ENCODE data around the gene LHPP. TPM values are rescaled to one million over a fixed set of nuclear protein-coding genes. Genes with fewer than 3 reads are reported as not detected.
"Not testable (repeated sequence)": the region's sequence is repeated elsewhere in the genome, so short reads cannot be mapped to it uniquely, and the experiment has no call there.

The LHPP gene
- total RNA-seq, 1 donor from 2014 or later: 13.9 TPM

GRCh38 chr10:124605856-124606812, 144.5 kb downstream of the LHPP start:
- no peak for DNase-seq (ENCODE audit: low spot score)
- intact Hi-C loops (cut with DNase I): no loop called here

GRCh38 chr10:124606822-124607221, 145.2 kb downstream of the LHPP start:
- no peak for DNase-seq (ENCODE audit: low spot score)
- intact Hi-C loops (cut with DNase I): no loop called here

- intact Hi-C loops (cut with DNase I): no loop called here
- DNase-seq (ENCODE audit: low spot score): no peak
These were observed 146.1 kb downstream of the LHPP start for GRCh38 chr10:124607693-124608092.

DNA sequence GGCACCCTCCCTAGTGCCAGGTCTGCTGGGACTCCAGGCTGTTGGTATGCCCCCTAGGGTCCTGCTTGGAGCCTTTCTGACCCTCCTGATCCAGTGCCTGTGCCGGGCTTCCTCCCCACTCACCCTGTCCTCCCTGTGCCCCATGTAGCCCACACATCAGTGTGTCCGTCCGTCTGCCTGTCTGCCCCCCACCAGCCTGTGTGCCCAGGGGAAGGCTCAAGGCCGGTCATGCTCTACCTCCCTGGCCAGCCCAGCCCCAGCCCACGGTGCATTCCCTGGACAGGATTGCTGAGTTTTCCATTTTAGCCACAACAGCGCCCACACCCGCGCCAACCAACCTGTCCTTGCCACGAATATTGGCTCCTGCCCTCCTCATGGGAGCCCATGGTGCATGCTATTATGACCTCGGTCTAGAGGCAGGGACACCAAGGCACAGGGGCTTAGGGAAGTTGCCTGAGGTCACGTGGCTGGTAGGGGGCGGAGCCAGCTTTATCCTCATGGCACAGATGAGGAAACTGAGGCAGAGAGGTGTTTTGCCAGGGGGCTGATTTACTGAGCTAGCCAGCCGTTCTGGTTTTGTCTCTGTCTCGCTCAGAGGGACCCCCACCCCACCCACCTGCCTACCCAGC, 146.6 kb downstream of the LHPP start:
- DNase-seq (ENCODE audit: low spot score): no peak

DNA sequence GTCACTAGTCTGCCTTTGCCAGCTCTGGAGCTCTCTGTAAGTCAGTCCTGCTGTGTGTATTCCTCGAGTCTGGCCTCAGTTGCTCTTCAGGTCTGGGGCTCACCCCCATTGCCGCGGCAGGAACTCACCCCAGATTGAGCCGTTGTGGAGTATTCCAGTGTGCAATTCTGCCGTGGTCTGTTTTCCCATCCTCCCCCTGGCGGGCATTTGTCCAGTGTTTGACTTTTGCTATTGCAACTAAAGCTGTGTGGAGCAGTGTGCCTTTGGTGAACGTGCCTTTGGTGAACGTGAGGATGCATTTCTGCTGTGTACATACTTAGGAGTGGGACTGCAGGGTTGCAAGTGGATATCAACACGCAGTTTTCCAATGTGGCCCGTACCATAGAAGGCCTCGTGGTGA, 148.1 kb downstream of the LHPP start:
- intact Hi-C loops (cut with DNase I): no loop called here
- DNase-seq (ENCODE audit: low spot score): no peak

More for the DNA sequence above, 146.6 kb downstream of the LHPP start:
- intact Hi-C loops (cut with DNase I): no loop called here

DNA sequence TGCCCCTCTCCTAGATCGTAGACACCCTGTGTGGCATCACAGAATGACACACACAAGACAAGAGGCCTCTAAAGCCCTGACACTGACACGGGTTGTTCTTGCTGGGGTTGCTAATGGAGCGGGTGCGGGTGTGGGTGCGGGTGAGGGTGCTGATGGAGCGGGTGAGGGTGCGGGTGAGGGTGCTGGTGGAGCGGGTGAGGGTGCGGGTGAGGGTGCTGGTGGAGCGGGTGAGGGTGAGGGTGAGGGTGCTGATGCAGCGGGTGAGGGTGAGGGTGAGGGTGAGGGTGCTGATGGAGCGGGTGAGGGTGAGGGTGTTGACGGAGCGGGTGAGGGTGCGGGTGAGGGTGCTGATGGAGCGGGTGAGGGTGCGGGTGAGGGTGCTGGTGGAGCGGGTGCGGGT, 148.6 kb downstream of the LHPP start:
- intact Hi-C loops (cut with DNase I); DNase-seq (ENCODE audit: low spot score): not testable (repeated sequence)

DNA sequence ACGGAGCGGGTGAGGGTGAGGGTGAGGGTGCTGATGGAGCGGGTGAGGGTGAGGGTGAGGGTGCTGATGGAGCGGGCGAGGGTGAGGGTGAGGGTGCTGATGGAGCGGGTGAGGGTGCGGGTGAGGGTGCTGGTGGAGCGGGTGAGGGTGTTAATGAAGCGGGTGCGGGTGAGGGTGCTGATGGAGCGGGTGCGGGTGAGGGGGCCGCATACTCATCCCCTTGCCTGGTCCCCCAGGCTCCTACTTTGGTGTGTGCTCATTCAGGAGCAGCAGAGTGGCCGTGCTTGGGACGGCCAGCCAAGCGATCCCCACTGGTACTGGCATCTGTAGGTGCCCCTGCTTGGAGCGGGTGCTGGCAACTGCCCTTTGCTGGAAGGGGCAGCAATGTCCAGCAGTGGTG, 149.2 kb downstream of the LHPP start:
- DNase-seq (ENCODE audit: low spot score); intact Hi-C loops (cut with DNase I): not testable (repeated sequence)

GRCh38 chr10:124611738-124612137, 150.1 kb downstream of the LHPP start:
- intact Hi-C loops (cut with DNase I): no loop called here

DNA sequence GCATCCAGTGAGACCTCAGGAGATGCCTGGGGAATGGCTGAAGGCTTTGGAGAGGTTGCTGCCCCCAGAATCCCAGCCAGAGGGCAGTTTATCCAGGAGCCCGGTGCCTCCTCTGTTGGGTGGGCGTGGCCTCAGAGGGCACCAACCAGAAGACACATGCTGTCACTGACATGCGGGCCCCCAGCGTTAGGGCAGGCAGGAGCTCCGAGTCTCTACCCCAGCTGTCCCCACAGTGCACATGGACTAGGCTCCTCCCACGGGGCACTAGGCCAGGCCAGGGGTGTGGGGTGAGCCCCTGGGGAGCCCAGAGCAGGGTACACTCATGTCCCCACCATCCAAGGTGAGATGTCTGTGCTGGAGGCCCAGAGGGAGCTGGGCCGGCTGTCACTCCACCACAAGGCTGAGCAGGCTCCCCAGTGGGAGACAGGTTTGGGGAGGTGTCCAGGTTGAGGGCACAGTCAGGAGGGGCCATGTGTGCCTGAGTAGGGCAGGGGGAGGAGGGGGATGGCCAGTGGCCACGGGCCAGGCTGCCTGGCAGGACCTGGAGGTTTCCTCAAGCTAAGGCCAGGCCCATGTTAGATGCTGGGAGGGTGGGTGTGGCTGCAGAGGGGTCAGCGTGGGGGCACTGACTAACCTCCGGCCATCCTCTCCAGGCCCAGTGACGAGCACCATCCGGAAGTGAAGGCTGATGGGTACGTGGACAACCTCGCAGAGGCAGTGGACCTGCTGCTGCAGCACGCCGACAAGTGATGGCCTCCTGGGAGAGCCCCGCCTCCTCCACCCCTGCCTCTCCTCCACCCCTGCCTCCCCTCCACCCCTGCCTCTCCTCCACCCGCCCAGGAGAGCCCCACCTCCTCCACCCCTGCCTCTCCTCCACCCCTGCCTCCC, 151.2 kb downstream of the LHPP start:
- DNase-seq (ENCODE audit: low spot score): no peak
- intact Hi-C loops (cut with DNase I): no loop called here

More at GRCh38 chr10:124611738-124612137, 150.1 kb downstream of the LHPP start:
- DNase-seq (ENCODE audit: low spot score): no peak

- DNase-seq (ENCODE audit: low spot score): no peak
- intact Hi-C loops (cut with DNase I): no loop called here
These were observed 152.5 kb downstream of the LHPP start for GRCh38 chr10:124614003-124614659.

DNA sequence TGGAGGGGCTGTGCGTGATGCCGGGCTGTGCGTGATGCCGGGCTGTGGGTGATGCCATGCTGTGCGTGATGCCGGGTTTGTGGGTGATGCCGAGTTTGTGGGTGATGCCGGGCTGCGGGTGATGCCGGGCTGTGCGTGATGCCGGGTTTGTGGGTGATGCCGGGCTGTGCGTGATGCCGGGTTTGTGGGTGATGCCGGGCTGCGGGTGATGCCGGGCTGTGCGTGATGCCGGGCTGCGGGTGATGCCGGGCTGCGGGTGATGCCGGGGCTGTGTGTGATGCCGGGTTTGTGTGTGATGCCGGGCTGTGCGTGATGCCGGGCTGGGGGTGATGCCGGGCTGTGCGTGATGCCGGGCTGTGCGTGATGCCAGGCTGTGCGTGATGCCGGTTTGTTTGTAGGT, 153.6 kb downstream of the LHPP start:
- intact Hi-C loops (cut with DNase I): no loop called here
- DNase-seq (ENCODE audit: low spot score): no peak

- DNase-seq (ENCODE audit: low spot score): no peak
- intact Hi-C loops (cut with DNase I): no loop called here
These were observed 154.6 kb downstream of the LHPP start for GRCh38 chr10:124616040-124616835.

DNA sequence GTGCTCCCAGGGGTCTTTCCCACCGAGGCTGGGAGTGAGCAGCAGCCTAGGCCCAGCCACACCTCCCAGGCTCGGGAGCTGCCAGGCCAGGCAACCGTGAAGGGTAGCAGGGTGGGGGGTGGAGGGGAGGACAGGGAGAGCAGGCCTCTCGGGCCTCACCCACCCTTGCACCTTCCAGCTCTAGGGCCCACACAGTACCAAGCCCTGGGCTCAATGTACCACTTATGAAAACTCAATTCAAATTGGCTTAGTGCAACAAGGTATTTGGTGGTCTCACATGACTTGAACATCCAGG, 155.2 kb downstream of the LHPP start:
- intact Hi-C loops (cut with DNase I): no loop called here
- no peak for DNase-seq (ENCODE audit: low spot score)

DNA sequence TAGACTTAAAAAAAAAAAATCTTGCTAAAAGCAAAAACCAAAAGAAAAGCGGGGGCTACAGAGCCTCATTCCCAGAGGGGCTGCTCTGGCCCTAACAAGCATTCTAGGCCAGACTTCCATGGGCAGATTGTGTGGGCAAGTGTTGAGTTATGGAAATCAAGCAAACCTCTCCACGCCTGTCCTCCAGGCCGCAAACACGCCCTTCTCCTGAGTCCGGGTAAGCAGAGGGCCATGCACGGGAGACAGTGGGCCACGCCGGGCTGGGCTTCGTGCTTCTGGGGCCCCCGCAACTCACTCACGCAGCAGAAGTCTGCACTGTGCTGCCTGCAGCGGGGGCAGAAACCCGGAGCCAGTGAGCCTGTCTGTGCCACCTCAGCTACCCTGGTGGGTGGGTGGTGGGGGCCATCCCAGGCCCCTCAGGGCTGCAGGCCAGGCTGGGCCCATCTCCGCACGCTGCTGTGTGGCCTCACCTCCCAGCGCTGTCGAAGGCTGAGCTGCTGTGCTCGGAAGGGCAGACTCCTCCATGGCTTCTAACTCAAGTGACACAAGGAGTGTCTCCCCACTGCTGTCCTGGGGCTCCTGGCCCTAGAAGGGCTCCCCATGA, 156.9 kb downstream of the LHPP start:
- no peak for DNase-seq (ENCODE audit: low spot score)
- intact Hi-C loops (cut with DNase I): no loop called here

GRCh38 chr10:124619195-124619594, 157.6 kb downstream of the LHPP start:
- DNase-seq (ENCODE audit: low spot score): no peak
- intact Hi-C loops (cut with DNase I): no loop called here

GRCh38 chr10:124619802-124620490, 158.3 kb downstream of the LHPP start:
- intact Hi-C loops (cut with DNase I): no loop called here
- no peak for DNase-seq (ENCODE audit: low spot score)

- intact Hi-C loops (cut with DNase I): loop anchor here (2.0 kb wide), 1 partner anchor 63 kb away; no protein-coding TSS in a partner anchor
- DNase-seq (ENCODE audit: low spot score): no peak
These were observed 160.0 kb downstream of the LHPP start for GRCh38 chr10:124621637-124622036.

- intact Hi-C loops (cut with DNase I): loop anchor here (2.0 kb wide), 1 partner anchor 63 kb away; no protein-coding TSS in a partner anchor
- no peak for DNase-seq (ENCODE audit: low spot score)
These were observed 160.5 kb downstream of the LHPP start for GRCh38 chr10:124622158-124622557.

Measured in cardiac septum (tissue), 1 donor.